ENCODE data around the gene FASTKD2. TPM values are rescaled to one million over a fixed set of nuclear protein-coding genes. Genes with fewer than 3 reads are reported as not detected.

Gene FASTKD2
- total and polyA plus RNA-seq, 2 donors (not counting 3 experiments of a cell fraction or from before 2014, with no cell fraction given): 20.6 to 22.6 TPM

GRCh38 chr2:206739271-206739670 lies 26.1 kb upstream of the FASTKD2 start:
- H3K9me3 ChIP-seq (replicated peaks; ENCODE audit: control insufficient read depth, insufficient read depth, low read length): no peaks in the 10 kb centered on the region
- dilution Hi-C loops (cut with MboI; ENCODE audit: extremely low pct_ligation_motif_present, low sequenced_read_pairs) (no loop called here), intact Hi-C loops (cut with micrococcal nuclease) (no loop called here)
- no TSS peak for BruUV-seq (replicated peaks)
- H3K4me2 ChIP-seq (ENCODE audit: insufficient read depth, low read length): no peak overlapping the region
- H3K4me1 ChIP-seq (ENCODE audit: control insufficient read depth, extremely low read depth, insufficient read depth, low read length): no peaks in the 10 kb centered on the region
- peaks cover 0 to 5% of the 10 kb centered on the region in 2 experiments for H3K27me3 ChIP-seq (ENCODE audit: control insufficient read depth in 2 of 2, insufficient read depth in 2 of 2, low read length in 2 of 2)
- CTCF ChIA-PET: no interaction called here
- H3K9me1 ChIP-seq (replicated peaks; ENCODE audit: control insufficient read depth, extremely low read depth, insufficient read depth, low read length): no peaks in the 10 kb centered on the region
- DNase-seq (ENCODE audit: low read depth, low spot score) (no peak), FAIRE-seq (no peak)
- POLR2A ChIA-PET: no interaction called here
- H3K27ac ChIP-seq (ENCODE audit: insufficient read depth, low read depth, low read length): no peak overlapping the region
- no peak overlapping the region for H3K4me3 ChIP-seq (replicated peaks in 1 of 3; ENCODE audit: insufficient read depth in 1 of 3, low read depth in 1 of 3, low read length in 3 of 3)
- no peaks in the 10 kb centered on the region for H4K20me1 ChIP-seq (replicated peaks; ENCODE audit: control insufficient read depth, extremely low read depth, insufficient read depth, low read length)
- H3K79me2 ChIP-seq (ENCODE audit: control insufficient read depth, insufficient read depth, low read length): no peaks in the 10 kb centered on the region
- H3K9ac ChIP-seq (replicated peaks; ENCODE audit: extremely low read depth, insufficient read depth, low read length): no peak overlapping the region
- TF ChIP-seq EZH2 (IDR thresholded peaks at IDR 0.05; ENCODE audit: borderline replicate concordance, low read depth, low read length, severe bottlenecking) (no peak), MAX (IDR thresholded peaks at IDR 0.05; ENCODE audit: insufficient read depth, insufficient read length) (no peak), GATA2 (IDR thresholded peaks at IDR 0.05; ENCODE audit: insufficient read depth, insufficient read length, low read depth, low read length) (no peak), JUN (IDR thresholded peaks at IDR 0.05; ENCODE audit: borderline replicate concordance, insufficient read depth, insufficient read length, low read depth) (no peak), POLR2A (IDR thresholded peaks at IDR 0.05; ENCODE audit: low read depth, low read length) (no peak), MYC (IDR thresholded peaks at IDR 0.05; ENCODE audit: low read depth, low read length) (no peak), FOS (IDR thresholded peaks at IDR 0.05; ENCODE audit: borderline replicate concordance, insufficient read depth, low read length) (no peak), CTCF (IDR thresholded peaks at IDR 0.05; ENCODE audit: extremely low read depth in 1 of 2, insufficient read depth in 1 of 2, low read depth in 1 of 2, low read length in 2 of 2) (no peak), POLR2AphosphoS5 (IDR thresholded peaks at IDR 0.05; ENCODE audit: insufficient read depth, low read depth, low read length) (no peak)
- no peak overlapping the region for H2AFZ ChIP-seq (ENCODE audit: low read depth, low read length)
- no peaks in the 10 kb centered on the region for H3K36me3 ChIP-seq (ENCODE audit: control insufficient read depth in 2 of 2, extremely low read depth in 1 of 2, insufficient read depth in 2 of 2, low read length in 2 of 2)

Measured in endothelial cell of umbilical vein (primary cell).